ENCODE measurements around the gene PRAME.

- TF ChIP-seq CTCF (IDR thresholded peaks at IDR 0.05) (no peak), POLR2A (IDR thresholded peaks at IDR 0.05) (no peak), POLR2AphosphoS5 (IDR thresholded peaks at IDR 0.05; ENCODE audit: insufficient read depth in 1 of 2, low read depth in 1 of 2) (no peak)
These were observed 5.1 kb downstream of the PRAME start for GRCh38 chr22:22553735-22554586.
